Choroid plexus epithelial cell (primary cell): Measurements from ENCODE around the gene ETV6.

ENCODE experiments used
- DNase-seq: peaks from one replicate; pipeline ENCODE4 v3.0.0-alpha.2; 2010; ENCODE audit warnings: low read depth
- H3K4me3 ChIP-seq: 2 replicates; pipeline ENCODE4 v1.5.1; 2011; ENCODE audit warnings: low read depth, mild to moderate bottlenecking, control low read depth, low read length, moderate library complexity
- TF ChIP-seq, protein P1 (sequence below): conservative IDR thresholded peaks from 2 replicates; pipeline ENCODE4 v1.5.1; 2011; ENCODE audit warnings: low read depth, mild to moderate bottlenecking, control low read depth, inconsistent platforms, low read length, moderate library complexity

Gene ETV6

DNA sequence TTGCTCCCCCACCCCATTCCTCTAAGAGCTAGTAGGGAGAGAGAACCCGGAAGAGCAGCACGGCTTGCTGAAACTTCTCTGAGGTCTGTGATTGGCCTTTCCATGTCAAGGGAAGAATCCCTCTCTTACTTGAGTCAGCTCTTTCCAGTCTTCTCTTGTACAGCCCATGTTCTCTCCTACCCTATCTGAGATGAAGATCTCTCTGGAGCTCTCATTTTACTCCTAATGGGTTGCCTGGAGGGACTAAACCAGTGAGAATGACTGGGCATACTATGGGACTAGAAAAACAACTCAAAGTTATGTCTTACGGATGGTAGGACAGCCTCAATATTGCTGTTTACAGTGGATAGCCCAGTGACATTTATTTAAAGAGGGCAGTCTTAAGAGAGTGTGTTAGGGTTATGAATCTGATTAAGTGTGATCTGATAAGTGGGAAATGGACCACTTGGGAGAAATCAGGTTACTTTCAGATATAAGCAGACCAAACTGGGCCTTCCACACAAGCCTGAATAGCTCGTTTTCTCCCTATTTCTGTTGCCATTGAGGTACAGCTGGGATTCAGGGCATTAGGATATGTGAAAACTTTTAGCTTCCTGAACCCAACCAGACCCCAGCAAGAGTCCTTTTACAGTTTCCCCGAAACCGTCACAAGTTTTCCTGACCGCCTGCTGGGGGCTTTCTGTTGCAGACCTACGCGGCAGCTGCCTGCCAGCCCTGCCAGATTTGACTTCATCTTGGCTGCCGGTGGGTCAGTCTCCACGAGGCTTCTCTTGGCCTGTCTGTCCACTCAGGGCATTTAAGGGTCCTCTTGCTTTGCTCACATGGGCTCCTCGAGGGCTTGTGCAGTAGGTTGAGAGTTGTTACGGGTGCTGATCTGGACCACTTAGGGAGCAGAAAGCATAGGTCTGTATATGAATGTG lies 16.9 kb downstream of the ETV6 start:
- H3K4me3 ChIP-seq = no peak overlapping the region
- TF ChIP-seq, protein P1, sequence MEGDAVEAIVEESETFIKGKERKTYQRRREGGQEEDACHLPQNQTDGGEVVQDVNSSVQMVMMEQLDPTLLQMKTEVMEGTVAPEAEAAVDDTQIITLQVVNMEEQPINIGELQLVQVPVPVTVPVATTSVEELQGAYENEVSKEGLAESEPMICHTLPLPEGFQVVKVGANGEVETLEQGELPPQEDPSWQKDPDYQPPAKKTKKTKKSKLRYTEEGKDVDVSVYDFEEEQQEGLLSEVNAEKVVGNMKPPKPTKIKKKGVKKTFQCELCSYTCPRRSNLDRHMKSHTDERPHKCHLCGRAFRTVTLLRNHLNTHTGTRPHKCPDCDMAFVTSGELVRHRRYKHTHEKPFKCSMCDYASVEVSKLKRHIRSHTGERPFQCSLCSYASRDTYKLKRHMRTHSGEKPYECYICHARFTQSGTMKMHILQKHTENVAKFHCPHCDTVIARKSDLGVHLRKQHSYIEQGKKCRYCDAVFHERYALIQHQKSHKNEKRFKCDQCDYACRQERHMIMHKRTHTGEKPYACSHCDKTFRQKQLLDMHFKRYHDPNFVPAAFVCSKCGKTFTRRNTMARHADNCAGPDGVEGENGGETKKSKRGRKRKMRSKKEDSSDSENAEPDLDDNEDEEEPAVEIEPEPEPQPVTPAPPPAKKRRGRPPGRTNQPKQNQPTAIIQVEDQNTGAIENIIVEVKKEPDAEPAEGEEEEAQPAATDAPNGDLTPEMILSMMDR = no peak
- no peak for DNase-seq

DNA sequence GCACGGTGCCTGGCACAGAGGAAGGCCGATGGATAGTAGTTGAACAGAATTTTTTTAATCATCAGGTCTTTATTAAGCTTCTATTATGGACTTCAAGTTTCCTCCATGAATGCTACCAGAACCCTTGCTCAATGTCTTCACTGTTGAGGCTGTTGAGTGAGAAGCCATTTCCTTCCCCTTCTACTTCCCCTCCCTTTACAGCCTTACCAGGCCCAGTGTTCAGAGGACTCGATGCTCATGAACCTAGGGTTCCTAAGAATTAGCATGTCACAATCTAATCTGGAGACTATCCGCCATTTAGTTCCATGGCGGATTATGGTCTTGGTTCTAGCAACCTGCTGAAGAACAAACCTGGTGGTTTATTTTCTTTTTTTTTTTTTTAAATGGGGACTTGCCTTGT lies 17.7 kb downstream of the ETV6 start:
- DNase-seq = no peak
- no peak overlapping the region for H3K4me3 ChIP-seq
- TF ChIP-seq, protein P1 = no peak

DNA sequence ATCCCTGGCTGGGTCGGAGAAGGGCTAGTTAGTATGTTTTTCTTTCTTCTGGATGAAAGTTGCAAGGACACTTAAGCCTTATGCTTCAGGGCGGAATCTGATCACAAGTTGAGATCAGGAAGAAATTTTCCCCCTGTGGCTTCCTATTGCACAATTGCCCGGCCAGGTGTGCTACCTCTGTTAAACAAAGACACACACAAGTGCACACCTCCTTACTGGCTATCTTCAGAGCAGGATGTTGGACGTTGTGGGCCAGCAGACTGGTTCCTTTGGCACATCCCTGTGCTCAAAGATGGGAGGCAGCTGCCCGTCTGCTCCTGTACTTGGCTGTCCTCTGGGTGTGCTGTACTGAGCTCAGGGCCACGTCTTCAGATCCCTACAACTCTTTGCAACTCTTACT lies 19.1 kb downstream of the ETV6 start:
- TF ChIP-seq, protein P1 = no peak
- no peak for DNase-seq
- H3K4me3 ChIP-seq = no peak overlapping the region

DNA sequence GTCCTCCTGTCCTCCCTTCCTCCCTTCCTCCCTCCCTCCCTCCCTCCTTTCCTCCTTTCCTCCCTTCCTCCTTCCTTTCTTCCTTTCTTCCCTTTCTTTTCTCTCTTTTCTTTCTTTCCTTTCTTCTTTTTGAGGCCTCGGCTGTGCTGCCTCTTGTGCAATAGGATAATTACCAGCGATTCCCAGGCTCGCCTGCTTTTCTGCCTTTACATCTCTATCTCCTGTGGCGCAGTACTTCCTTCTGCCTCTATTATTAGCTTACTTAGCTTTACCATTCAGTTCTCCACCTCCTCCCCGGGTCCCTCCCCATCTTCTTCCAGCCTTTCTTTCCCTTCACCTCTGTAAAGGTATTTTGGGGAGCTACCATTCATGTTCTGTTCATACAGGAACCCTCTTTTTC lies 19.9 kb downstream of the ETV6 start:
- DNase-seq = no peak
- no peak overlapping the region for H3K4me3 ChIP-seq
- TF ChIP-seq, protein P1 = no peak

DNA sequence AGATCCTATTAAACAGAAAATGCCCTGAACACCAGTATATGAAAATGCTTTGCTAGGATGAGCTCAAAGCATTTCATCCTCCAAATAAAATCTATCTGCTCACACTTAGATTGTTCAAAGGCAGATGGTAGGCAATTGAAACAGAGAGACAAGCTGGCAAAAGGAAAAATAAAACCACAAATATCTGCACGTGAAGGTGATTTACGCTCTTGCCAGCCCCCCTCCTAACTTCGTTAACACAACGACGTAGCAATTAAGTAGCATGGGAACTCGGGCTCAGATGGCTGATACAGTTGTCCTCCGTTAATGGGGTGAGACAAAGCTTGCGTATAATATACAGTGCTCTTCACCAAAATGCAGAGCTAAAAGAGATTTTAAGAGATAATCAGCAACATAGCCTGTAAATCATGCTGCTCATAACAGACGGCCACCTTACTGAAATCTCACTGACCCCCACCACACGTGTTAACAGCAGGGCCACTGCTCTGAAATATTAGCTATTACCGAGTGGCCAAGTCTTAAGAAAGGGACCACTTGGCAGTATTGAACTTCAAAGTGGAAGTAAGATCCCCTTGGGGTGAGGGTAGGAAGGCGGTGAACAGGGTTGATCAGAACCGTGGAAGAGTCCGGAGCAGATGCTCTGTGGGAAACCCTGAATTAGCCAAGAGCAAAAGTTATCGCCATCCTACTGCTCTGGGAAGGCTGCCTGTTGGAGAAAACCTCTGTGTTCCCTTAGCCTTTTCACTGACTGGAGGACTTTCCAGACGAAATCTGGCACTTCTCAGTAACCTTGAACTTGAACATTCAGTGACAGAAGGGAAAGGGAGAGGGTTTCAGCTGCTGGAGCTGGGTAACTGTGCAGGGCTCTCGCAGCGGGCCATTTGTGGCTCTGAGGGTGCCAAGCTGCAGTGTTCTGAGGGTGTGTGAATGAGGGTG lies 23.1 kb downstream of the ETV6 start:
- TF ChIP-seq, protein P1 = no peak
- DNase-seq = no peak
- no peak overlapping the region for H3K4me3 ChIP-seq

DNA sequence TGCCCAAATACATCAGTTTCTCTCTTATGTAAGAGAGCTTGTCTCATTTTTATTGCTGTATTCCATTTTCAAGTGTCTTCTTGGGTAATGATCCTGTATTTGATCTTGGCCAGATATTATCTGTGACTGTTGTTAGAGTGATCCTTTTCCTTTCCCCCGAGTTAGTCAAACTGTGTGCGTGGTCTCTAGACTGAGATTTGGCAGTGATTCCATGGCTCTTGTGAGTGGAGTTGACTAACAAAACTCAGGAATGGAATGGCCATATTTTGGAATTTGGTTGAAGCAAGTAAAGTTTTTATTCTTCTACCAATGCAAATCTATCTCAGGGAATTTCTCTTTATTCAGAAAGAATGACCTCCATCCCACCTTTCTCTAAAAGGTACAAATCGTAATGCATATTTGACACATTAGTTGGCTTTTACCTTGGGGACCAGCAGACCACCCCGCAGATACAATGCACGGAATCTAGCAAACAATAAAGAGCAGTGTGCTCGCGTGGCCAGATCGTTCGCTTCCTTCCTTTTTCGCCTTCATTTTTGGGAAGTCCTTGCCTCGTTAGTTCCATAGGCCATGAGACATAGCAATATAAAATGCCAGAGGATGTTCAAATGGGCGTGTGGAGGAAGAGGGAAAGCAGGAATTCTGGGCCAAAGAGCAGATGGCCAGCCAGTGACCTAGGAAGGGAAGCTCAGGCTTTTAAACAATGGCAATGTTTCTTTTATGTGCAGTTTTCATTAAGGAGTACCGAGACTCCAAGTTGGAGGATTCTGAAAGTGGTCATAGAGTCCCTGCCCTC lies 24.4 kb downstream of the ETV6 start:
- no peak overlapping the region for H3K4me3 ChIP-seq
- DNase-seq = no peak

More for the DNA sequence above, 24.4 kb downstream of the ETV6 start:
- TF ChIP-seq, protein P1 = no peak
